Measurements from ENCODE around the gene PROK1.

PROK1 gene

GRCh38 chr1:110490791-110491451, 40.0 kb downstream of the PROK1 start:
- no peak for FAIRE-seq

GRCh38 chr1:110492573-110492972, 41.6 kb downstream of the PROK1 start:
- no peak for FAIRE-seq

- FAIRE-seq, result no peak
These were observed 42.2 kb downstream of the PROK1 start for GRCh38 chr1:110493059-110493699.

- no peak for FAIRE-seq
These were observed 43.1 kb downstream of the PROK1 start for GRCh38 chr1:110494036-110494435.

- no peak for FAIRE-seq
These were observed 43.8 kb downstream of the PROK1 start for GRCh38 chr1:110494522-110495406.

- FAIRE-seq, result no peak
These were observed 45.1 kb downstream of the PROK1 start for GRCh38 chr1:110495926-110496600.

GRCh38 chr1:110498270-110498669, 47.3 kb downstream of the PROK1 start:
- no peak for FAIRE-seq

- FAIRE-seq, result no peak
These were observed 50.7 kb downstream of the PROK1 start for GRCh38 chr1:110501488-110502132.

GRCh38 chr1:110502402-110503151, 51.6 kb downstream of the PROK1 start:
- no peak for FAIRE-seq

GRCh38 chr1:110503471-110503870, 52.5 kb downstream of the PROK1 start:
- FAIRE-seq, result no peak

GRCh38 chr1:110504226-110504625, 53.3 kb downstream of the PROK1 start:
- FAIRE-seq, result no peak

GRCh38 chr1:110505596-110505995, 54.6 kb downstream of the PROK1 start:
- no peak for FAIRE-seq

GRCh38 chr1:110506541-110506940, 55.6 kb downstream of the PROK1 start:
- no peak for FAIRE-seq

Data from islet of Langerhans (tissue), 1 donor.